ENCODE results near the gene USP54. TPM values are rescaled to one million over a fixed set of nuclear protein-coding genes. Genes with fewer than 3 reads are reported as not detected.

USP54 gene
- total RNA-seq, 1 experiment from 2014 or later: 37.9 TPM

DNA sequence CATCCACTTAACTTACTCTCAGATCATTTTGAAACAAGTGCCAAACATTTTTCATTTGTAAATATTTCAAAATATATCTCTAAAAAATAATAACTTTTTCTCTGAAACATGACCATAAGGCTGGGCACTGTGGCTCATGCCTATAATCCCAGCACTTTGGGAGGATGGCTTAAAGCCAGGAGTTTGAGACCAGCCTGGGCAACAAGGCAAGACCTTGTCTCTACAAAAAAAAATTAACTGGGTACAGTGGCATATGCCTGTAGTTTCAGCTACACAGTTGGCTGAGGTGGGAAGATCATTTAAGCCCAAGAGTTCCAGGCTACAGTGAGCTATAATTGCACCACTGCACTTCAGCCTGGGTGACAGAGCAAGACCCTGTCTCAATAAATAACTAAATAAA, 36.4 kb downstream of the USP54 start:
- TF ChIP-seq, protein P1, sequence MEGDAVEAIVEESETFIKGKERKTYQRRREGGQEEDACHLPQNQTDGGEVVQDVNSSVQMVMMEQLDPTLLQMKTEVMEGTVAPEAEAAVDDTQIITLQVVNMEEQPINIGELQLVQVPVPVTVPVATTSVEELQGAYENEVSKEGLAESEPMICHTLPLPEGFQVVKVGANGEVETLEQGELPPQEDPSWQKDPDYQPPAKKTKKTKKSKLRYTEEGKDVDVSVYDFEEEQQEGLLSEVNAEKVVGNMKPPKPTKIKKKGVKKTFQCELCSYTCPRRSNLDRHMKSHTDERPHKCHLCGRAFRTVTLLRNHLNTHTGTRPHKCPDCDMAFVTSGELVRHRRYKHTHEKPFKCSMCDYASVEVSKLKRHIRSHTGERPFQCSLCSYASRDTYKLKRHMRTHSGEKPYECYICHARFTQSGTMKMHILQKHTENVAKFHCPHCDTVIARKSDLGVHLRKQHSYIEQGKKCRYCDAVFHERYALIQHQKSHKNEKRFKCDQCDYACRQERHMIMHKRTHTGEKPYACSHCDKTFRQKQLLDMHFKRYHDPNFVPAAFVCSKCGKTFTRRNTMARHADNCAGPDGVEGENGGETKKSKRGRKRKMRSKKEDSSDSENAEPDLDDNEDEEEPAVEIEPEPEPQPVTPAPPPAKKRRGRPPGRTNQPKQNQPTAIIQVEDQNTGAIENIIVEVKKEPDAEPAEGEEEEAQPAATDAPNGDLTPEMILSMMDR (conservative IDR thresholded peaks at IDR 0.05): no peak

More for the DNA sequence above, 36.4 kb downstream of the USP54 start:
- no peak overlapping the region for H2AFZ ChIP-seq (ENCODE audit: low read length)
- H3K79me2 ChIP-seq (ENCODE audit: insufficient read depth, low read length): no peaks in the 10 kb centered on the region
- H3K4ac ChIP-seq (ENCODE audit: low read depth, low read length): no peak overlapping the region
- no peak overlapping the region for H4K8ac ChIP-seq (replicated peaks; ENCODE audit: insufficient read length, low read depth, low read length)
- no peaks in the 10 kb centered on the region for H3K9me3 Mint-ChIP-seq
- H3K9ac ChIP-seq (ENCODE audit: extremely low read depth, insufficient read length, low read length): no peak overlapping the region
- H3K27ac ChIP-seq (ENCODE audit: insufficient read length, low read depth, low read length): no peak overlapping the region
- no peak overlapping the region for H3K14ac ChIP-seq (ENCODE audit: insufficient read depth, low read length)
- H3K56ac ChIP-seq (ENCODE audit: insufficient read length, low read depth, low read length): no peak overlapping the region
- H3K23ac ChIP-seq (ENCODE audit: insufficient read length, low read depth, low read length): no peak overlapping the region
- H4K91ac ChIP-seq (ENCODE audit: insufficient read length, low read depth, low read length): no peak overlapping the region
- H2BK5ac ChIP-seq (ENCODE audit: insufficient read length, low read length): no peak overlapping the region
- no peak overlapping the region for H4K5ac ChIP-seq (ENCODE audit: insufficient read length, low read depth, low read length)
- no peak overlapping the region for H3K4me2 ChIP-seq (ENCODE audit: insufficient read depth, insufficient read length, low read length)
- H3T11ph ChIP-seq (ENCODE audit: low read length): no peak overlapping the region
- H2BK120ac ChIP-seq (ENCODE audit: low read depth, low read length, poor library complexity, severe bottlenecking): no peak overlapping the region
- no peak overlapping the region for H2BK15ac ChIP-seq (ENCODE audit: low read depth, low read length)
- H2BK20ac ChIP-seq (ENCODE audit: low read depth, low read length, poor library complexity, severe bottlenecking): no peak overlapping the region
- H3K27me3 ChIP-seq (ENCODE audit: insufficient read depth, low read length): no peaks in the 10 kb centered on the region
- H3K36me3 Mint-ChIP-seq (ENCODE audit: insufficient read depth in 1 of 3, low read depth in 3 of 3): peaks cover 0 to 3% (median 3%) of the 10 kb centered on the region in 3 experiments; a peak in 2 of 7 replicates
- H3K4me1 ChIP-seq (ENCODE audit: insufficient read depth, low read length): no peaks in the 10 kb centered on the region
- H3K79me1 ChIP-seq (ENCODE audit: insufficient read depth, low read depth, low read length, poor library complexity, severe bottlenecking): no peaks in the 10 kb centered on the region
- H2BK12ac ChIP-seq (ENCODE audit: insufficient read length, low read depth, low read length): no peak overlapping the region
- no peak overlapping the region for H3K27ac Mint-ChIP-seq
- no peak overlapping the region for H3K18ac ChIP-seq (ENCODE audit: insufficient read length, low read depth, low read length)
- H3K27me3 Mint-ChIP-seq (ENCODE audit: low read depth): no peaks in the 10 kb centered on the region
- H3K23me2 ChIP-seq (ENCODE audit: insufficient read length, low read depth, low read length, poor library complexity, severe bottlenecking): no peaks in the 10 kb centered on the region
- no peaks in the 10 kb centered on the region for H3K9me3 ChIP-seq (ENCODE audit: control insufficient read depth, low read depth, low read length)
- no peak overlapping the region for H2AK5ac ChIP-seq (ENCODE audit: insufficient read length, low read length)
- no peak overlapping the region for H3K4me3 Mint-ChIP-seq
- no peak for DNase-seq
- peaks cover 2 to 4% of the 10 kb centered on the region in 2 experiments; a peak in 1 of 4 replicates for H3K4me1 Mint-ChIP-seq
- no peaks in the 10 kb centered on the region for H4K20me1 ChIP-seq (ENCODE audit: control insufficient read depth, insufficient read depth, insufficient read length)

Data from H9 (cell line).